ENCODE results near the gene HSF4.

DNA sequence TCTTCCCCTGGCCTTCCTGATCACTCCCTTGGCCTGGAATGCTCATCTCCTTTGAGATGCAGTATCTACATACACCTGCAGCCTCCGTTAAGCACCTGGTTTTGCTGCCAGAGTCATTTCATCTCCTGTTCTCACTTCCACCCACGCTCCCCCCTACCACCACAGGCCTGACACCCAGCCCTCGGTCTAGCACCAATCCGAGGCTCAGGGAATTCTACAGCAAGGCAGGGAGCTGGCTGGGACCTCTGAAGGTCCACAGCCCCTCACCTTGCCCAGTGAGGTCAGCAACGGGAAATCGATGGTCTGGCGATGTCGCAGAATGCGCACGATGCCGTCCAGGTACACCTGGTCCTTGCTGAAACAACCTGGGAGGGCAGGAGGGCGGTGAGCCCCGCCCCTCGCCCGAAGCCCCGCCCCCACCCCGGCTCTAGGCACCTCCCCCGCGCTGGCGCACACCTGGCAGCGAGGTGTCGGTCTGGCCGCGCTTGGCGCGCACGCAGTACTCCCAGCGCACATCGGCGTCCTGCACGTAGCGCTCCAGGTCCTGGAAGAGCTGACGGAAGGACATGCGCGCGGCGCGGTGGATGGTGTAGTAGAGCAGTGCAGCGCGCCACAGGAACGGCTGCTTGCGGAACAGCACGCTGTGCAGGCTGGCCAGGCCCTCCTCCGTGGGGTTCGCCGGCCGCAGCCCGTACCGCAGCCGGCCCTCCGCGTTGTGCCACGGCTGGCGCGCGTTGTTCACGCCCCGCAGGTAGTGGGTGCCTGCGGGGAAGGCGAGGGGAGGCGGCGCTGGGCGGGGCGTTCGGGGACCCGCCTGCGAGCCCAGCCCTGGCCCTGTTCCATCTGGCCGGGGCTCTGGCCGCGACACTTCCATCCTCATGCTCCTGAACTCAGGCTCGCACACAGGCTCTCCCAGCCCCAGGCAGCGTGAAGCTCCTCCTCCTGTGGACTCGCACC, 13.5 kb downstream of the HSF4 start:
- TF ChIP-seq SMC3 (IDR thresholded peaks at IDR 0.05; ENCODE audit: low read depth, low read length), result no peak
- TF ChIP-seq, protein P1, sequence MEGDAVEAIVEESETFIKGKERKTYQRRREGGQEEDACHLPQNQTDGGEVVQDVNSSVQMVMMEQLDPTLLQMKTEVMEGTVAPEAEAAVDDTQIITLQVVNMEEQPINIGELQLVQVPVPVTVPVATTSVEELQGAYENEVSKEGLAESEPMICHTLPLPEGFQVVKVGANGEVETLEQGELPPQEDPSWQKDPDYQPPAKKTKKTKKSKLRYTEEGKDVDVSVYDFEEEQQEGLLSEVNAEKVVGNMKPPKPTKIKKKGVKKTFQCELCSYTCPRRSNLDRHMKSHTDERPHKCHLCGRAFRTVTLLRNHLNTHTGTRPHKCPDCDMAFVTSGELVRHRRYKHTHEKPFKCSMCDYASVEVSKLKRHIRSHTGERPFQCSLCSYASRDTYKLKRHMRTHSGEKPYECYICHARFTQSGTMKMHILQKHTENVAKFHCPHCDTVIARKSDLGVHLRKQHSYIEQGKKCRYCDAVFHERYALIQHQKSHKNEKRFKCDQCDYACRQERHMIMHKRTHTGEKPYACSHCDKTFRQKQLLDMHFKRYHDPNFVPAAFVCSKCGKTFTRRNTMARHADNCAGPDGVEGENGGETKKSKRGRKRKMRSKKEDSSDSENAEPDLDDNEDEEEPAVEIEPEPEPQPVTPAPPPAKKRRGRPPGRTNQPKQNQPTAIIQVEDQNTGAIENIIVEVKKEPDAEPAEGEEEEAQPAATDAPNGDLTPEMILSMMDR (conservative IDR thresholded peaks at IDR 0.05; ENCODE audit: low read depth, low read length), result no peak
- no peak for TF ChIP-seq POLR2A (IDR thresholded peaks at IDR 0.05; ENCODE audit: low read depth, low read length)
- TF ChIP-seq USF2 (IDR thresholded peaks at IDR 0.05; ENCODE audit: low read depth, low read length), result no peak
- TF ChIP-seq CEBPB (IDR thresholded peaks at IDR 0.05; ENCODE audit: low read depth, low read length), result no peak
- no peak for TF ChIP-seq BHLHE40 (IDR thresholded peaks at IDR 0.05; ENCODE audit: low read depth, low read length)
- no peak for TF ChIP-seq RAD21 (IDR thresholded peaks at IDR 0.05; ENCODE audit: low read length)
- no peak for TF ChIP-seq MAFK (IDR thresholded peaks at IDR 0.05; ENCODE audit: low read depth, low read length)
- no peak for TF ChIP-seq NFE2L2 (IDR thresholded peaks at IDR 0.05; ENCODE audit: low read depth, low read length)
- TF ChIP-seq CHD1 (IDR thresholded peaks at IDR 0.05; ENCODE audit: low read depth, low read length), result no peak
- no peak for TF ChIP-seq RCOR1 (IDR thresholded peaks at IDR 0.05; ENCODE audit: insufficient replicate concordance, low read length)
- TF ChIP-seq, protein P2, sequence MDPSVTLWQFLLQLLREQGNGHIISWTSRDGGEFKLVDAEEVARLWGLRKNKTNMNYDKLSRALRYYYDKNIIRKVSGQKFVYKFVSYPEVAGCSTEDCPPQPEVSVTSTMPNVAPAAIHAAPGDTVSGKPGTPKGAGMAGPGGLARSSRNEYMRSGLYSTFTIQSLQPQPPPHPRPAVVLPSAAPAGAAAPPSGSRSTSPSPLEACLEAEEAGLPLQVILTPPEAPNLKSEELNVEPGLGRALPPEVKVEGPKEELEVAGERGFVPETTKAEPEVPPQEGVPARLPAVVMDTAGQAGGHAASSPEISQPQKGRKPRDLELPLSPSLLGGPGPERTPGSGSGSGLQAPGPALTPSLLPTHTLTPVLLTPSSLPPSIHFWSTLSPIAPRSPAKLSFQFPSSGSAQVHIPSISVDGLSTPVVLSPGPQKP (IDR thresholded peaks at IDR 0.05; ENCODE audit: borderline replicate concordance, low read depth, low read length), result no peak
